Stimulated activated CD4-positive, alpha-beta T cell treated with anti-CD3 and anti-CD28 coated beads, TNF-alpha, amount 100 ng/mL, for 48 hours (primary cell): ENCODE data around the gene MARCHF2.

Experiments
- DNase-seq, 3 donors: peaks; one replicate each; pipeline ENCODE4 v3.0.0-alpha.2; 2020; ENCODE audit warnings: low read depth in 3 of 3

MARCHF2 gene

DNA sequence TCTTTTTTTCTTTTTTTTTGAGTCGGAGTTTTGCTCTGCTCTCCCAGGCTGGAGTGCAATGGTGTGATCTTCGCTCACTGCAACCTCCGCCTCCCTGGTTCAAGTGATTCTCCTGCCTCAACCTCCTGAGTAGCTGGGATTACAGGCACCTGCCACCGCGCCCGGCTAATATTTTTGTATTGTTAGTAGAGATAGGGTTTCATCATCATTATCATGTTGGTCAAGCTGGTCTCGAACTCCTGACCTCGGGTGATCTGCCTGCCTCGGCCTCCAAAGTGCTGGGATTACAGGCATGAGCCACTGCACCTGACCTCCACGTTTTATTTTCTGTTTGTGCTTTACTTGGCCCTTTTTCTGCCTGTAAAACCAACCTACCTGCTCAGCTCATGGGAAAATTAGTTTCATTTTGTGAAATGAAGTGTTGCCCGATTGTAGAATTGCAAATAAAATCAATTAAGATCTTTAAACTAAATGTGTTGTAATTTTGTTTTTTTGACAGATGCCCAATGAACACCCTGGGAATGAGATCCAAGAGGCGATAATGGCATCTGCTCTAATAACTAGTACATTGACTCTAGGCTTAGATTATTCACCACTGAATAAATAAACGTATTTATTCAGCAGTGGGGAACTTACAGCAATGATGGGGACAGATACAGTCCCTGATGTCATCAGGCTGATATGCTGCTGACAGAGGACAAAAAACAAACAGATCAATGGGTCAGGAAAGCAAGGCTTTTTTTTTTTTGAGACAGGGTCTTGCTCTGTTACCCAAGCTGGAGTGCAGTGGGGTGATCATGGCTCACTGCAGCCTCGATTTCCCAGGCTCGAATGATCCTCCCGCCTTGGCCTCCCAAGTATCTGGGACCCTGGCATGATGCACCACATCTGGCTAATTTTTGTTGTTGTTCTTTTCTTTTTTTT, 25.2 kb upstream of the MARCHF2 start:
- DNase-seq: no peak

DNA sequence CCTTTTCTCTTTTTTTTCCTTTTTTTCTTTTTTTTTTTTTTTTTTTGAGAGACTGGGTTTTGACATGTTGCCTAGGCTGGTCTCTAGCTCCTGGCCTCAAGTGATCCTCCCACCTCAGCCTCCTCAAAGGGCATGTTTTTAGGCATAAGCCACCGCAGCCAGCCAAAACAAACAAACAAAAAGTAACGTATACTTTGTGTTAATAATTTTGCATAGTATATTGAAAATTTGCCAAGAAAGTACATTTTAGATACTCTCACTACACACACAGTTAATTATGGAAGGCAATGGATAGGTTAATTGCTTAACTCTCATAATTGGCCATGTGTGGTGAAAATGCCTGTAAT, 24.5 kb upstream of the MARCHF2 start:
- DNase-seq: no peak

DNA sequence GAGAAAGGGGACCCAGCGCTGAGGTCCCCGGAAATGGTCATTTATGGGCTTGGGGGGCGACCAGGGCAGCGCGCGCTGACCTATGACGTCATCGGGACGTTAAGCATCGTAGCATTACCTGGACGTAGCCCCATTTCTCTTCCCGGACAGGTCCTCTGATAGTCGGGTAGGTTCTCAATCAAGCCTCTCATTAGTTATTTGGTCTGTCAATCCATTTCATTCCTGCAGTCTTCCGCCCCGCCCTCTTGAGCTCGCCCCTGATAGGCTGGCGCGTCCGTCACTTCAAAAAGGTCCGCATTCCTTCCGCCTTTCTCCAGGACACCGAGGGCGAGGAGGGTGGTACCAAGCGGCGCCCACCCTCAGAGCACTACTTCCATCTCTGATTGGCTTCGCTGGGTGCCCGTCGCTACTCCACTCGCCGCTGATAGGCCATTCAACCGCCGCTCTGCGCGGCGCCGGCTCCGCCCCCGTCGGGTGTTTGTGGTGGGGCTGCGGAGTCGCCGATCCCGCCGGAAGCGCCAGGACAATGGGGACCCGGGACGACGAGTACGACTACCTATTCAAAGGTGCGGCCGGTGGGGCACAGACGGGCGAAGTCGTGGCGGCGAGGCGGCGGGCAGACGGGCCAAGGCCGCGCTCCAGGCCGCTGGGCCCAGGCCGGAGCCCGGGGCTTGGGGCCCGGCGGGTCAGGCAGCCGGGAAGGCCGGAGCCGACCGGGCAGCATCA, 23.1 kb upstream of the MARCHF2 start, which contains the start of gene RAB11B:
TSS of gene RAB11B (plus strand) at position 470 of the 726 bp plus-strand sequence. CDS start at position 527, 57 bp downstream.
- peak; percentile 95 to 99 (median 96) for DNase-seq

DNA sequence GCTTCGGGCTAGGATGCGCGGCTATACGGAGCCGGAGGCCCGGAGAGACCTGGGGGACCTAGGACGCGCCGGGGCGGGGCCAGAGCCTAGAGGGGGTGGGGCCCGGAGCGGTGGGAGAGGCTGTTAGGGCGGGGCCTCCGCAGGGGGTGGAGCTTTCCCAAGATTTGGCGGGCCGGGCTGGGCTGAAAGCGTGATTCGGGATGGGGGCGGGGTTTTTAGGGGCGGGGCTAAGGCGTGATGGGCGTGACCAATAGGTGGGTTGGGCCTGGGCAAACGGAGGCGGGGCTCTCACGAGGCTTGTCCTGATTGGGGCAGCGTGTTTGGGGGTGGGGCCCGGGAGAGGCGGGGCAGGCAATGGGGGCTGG, 22.5 kb upstream of the MARCHF2 start:
- DNase-seq: peak; percentile 93 to 97 (median 93)

DNA sequence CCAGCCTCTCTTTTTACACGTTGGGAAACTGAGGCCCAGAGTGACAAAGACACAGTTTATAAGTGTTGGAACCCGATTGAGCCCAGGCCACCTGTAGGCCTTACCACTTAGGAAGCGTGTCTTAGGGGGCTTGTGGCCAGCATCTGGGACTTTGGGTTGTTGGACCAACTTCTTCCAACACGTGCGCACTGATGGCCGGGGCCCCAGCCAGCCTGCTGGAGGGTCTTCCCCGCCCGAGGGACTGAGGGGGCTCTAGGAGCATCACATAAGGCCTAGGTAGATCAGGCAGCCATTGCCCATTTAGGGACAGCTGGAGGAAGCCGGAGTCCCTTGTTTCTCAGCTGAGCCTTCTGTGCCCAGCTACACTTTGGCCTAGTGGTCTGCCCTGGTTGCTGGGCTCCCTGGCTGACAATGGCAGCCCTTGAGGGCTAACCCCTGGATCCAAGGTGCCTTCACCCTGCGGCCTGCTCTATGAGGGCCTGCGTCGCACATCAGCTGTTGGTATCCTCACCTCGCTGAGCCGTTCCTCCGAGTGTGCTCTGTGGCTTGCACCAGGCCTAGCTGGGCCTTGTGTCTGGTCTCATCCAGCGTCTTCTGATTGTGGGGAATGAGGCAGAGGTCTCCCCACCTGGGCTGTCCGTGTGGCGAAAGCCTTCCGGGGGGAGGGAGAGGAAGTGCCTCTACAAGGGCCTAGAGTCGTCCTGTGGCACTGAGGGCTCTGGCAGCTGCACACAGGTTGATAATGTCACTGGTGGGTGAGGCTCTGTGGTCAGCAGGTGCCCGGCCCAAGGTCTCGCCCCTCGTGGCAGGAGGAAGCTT, 21.7 kb upstream of the MARCHF2 start:
- no peak for DNase-seq

DNA sequence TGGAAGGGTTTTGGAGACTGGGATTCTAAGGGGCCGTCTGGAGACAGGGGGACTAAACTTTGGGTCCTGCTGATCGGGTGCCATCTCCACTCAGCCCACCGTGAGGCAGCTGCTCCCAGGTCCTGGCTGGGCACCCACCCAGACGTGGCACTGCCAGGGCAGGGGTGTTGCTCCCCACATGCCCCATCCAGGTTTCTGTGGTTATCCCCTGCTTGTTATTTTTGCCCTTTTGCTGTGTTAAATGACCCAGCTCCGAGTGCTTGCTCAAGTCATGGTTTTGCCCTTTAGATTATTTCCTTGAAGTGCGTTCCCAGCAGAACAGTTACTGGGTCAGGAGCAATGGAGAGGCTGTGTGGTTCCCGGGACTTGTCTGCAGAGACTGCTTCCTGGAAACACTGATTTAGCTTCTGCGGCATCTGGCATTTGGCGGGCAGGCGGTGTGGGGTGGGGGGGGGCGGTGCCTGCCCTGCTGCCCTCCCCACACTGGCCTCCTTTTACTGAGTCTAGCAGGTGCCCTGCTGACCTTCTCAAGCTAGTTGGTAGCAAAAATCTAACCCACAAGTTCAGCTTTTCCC, 21.0 kb upstream of the MARCHF2 start:
- no peak for DNase-seq

DNA sequence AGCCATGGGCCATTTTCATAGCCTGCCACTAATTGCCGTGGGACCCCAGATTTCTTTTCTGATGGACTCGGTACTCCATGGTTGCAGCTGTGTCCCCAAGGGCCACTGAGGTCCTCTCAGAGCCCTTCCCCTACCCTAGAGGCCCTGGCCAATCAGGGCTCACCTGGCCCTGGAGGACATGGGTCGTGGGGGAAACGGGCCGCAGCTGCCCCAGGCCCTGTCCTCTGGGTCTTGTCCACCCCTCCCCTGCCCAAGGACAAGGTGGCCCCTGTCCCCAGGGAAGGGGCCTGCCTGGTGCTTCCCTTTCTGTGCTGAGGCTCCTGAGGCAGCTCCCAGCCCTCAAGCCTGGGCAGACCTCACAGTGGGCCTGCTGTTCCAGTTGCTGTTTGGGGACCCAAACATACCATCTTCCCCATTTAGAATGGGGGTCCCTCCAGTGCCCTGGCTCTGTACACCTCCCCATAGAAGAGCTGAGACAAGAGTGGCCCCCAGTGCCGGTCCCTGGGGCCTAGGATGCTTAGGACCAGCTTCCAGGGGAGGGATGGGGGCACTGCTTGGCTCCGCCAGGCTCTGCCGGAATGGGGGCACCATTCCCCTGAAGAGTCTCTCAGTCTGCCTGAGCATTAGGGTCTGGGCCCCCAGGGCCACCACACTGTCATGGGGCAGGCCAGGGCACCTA, 19.8 kb upstream of the MARCHF2 start:
- DNase-seq: no peak

DNA sequence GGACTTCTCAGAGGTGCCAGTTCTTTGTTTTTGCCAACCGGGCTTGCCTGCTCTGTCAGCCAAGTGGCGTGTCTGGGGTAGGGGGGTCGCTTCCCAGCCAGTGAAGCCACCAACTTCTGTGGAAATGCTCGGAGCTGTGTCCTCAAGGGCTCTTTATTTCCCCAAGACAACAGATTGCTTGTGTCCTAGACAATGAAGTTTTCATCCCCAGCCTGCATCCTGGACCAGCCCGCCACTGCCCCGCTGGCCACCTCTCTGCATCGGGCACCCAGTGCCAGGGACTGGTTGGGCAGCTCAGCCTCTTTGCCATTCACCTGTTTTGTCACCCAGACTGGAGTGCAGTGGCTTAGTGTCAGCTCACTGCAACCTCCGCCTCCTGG, 19.2 kb upstream of the MARCHF2 start:
- DNase-seq: no peak

DNA sequence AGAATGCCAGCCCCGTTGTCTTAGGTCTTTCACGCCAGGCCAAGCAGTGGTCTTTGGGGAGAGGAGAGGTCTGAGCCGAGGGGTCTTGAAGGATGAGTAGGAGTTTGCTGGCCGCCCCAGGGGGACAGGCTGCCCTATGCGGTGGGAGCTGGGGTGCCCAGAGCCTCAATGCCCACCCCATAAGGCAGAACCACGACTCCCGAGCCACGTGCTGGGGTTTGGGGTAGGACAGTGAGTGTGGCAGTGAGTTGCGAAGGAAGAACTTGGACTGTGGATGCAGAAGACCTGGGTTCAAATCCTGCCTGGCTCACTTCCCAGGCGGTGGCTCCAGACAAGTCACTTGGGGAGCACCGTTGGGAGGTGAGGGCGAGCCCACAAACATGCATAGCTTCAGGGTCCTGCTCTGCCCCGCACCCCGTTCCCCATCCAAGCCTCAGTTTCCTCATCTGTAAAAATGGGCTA, 17.5 kb upstream of the MARCHF2 start:
- no peak for DNase-seq

DNA sequence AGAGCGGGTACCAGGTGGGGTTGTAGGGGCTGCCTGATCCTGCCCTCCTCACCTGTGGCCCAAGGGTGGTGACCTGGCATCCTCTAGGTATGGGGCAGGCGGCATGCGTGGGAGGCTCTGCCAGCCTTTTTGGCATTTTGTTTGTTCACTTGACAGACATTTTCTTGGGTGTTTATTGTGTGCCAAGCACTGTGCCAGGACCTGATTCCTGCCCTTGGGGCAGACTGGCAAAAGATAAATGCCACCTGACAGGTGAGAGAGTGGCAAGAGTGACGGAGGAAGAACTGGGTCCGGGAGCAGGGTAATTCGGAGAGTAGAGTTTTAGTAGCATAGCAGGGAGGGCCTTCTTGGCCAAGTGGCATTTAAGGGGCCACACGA, 16.9 kb upstream of the MARCHF2 start:
- DNase-seq: no peak

DNA sequence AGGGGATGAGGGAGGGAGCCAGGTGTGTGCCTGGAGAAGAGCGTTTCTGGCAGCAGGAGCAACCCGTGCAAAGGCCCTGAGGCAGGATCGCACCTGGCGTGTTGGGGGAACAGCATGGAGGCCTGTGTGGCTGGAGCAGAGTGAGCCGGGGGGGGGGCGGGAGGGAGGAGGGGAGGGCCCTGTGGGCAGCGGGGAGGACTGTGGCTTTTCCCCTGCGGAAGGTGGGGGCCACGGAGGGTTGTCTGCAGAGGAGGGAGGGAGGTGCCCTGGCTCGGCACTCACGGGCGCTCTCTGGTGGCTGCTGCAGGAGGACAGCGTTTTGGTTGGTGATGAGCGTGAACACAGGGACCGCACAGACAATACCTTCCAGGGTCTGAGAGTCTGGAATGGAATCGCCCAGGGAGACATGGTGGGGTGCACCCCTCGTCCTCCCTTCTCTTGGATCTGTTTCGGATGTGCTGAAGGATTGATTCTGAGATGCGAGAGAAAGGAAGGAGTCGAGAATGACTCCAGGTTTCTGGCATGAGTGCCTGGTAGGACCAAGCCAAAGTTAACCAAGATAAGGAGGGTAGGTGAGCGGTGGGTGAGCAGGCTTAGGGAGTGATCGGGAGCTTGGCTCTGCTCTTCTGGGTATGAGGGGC, 16.4 kb upstream of the MARCHF2 start:
- DNase-seq: peak; percentile 45 to 64 (median 57)

DNA sequence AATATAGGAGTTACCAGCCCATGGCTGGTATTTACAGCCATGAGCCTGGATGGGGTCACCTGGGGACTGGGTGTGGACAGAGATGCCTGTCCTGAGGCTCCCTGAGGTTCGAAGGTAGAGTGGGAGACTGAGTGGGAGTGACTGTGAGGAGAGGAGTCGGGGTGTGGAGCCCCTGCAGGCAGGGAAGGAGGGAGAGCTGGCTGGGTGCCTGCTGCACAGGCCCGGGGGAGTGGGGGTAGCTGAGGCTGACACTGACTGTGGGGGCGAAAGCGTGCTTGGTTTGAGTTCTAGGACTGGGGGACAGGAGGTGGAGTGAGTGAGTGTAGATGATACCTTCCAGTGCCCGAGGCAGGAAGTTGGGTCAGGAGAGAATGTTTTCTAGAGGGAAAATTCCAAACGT, 15.8 kb upstream of the MARCHF2 start:
- DNase-seq: no peak

DNA sequence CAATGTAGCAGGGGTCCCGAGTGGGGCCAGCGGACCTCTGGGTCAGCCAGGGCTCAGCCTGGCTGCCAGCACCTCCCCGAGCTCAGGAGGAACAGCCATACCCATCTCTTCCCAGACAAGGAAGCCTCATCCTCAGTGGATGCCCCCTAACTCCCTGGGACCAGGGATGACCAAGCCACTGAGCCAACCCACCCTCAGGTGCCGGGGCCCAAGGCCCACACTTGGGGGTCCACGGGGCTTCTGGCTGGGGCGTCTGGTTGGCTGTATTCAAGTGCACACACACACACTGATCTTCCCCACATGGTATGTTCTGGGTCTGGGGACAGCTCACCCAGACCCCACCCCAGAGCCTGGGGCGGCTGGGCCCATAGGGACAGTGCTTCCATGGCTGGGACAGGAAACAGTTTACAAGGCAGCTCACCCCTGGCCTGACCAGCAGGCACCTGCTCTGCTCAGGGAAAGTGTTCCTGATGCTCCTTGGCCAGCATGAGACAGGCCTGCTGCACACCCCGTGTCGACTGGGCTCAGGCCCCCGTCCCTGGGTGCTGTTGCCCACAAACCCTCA, 15.3 kb upstream of the MARCHF2 start:
- no peak for DNase-seq

DNA sequence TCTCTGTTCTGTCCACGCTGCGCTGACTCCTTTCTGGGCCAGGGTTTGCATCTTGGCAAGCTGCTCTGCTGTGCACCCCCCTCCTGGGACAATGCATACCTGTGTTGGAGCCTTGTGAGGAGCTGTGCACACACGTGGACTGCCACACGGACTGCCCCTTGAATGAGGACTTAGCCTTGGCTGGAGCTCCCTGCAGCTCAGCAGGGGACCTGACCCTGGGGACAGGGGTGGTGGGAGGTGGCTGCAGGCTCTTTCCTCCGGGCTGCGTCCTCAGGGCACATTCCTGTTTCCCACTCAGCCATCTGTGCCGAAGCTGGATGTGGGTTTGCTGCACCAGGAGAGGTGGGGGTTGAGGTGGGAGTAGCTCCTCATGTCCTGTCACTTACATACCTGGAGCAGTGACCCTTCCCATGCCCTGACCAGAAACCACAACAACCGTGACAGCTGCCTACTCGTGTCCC, 14.8 kb upstream of the MARCHF2 start:
- no peak for DNase-seq

DNA sequence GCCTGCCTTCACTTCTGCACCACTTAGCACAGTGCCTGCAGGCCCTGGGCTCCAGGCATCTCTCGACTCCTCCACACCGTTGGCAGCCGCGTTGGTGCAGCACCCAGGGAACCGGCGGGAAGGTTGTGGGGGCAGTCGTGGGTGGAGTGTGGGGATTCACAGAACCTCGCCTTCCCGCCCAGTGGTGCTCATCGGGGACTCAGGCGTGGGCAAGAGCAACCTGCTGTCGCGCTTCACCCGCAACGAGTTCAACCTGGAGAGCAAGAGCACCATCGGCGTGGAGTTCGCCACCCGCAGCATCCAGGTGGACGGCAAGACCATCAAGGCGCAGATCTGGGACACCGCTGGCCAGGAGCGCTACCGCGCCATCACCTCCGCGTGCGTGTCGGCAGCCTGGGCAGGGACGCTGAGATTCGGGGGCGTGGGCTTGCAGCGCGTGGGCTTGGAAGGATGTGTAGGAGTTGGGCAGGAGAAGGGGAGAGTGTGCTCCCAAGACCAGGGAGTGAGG, 13.4 kb upstream of the MARCHF2 start:
- no peak for DNase-seq

DNA sequence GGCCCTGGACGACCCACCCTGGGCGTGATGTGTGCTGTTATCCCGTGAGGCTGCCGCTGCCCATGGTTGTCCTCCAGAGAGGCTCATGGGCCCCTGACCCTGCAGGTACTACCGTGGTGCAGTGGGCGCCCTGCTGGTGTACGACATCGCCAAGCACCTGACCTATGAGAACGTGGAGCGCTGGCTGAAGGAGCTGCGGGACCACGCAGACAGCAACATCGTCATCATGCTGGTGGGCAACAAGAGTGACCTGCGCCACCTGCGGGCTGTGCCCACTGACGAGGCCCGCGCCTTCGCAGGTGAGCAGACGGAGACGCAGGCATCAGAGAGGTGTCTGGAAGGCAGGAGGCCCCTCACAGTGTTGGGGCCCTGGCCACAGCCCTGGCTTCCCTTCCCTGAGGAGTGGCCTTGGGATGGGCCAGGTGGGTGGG, 11.1 kb upstream of the MARCHF2 start:
- no peak for DNase-seq

DNA sequence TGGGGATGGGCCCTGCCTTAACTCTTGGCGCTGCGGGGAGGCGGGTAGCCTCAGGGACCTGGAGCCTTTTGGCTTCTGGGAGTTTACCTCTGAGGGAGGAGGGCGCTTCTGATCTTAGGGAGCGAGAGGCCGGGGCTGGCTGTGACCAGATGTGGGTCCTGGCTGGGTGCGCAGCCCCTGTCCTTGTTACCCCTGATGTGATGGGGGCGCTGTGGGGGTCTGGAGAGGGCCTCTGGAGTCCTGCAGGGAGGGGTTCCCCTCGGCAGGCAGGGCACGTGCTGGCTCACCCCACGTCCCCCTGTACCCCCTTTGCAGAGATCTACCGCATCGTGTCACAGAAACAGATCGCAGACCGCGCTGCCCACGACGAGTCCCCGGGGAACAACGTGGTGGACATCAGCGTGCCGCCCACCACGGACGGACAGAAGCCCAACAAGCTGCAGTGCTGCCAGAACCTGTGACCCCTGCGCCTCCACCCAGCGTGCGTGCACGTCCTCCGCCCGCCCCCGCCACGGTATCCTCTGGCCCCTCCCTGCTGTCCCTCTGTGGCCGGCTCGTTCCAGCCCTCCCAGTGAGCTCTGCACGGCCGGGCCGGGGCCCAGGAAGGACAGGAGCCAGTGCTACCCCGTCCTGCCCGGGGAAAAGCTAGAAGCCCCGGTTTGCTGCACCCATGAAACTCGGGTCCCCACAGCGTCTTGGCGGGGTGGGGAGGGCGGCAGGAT, 9.8 kb upstream of the MARCHF2 start:
- DNase-seq: no peak

DNA sequence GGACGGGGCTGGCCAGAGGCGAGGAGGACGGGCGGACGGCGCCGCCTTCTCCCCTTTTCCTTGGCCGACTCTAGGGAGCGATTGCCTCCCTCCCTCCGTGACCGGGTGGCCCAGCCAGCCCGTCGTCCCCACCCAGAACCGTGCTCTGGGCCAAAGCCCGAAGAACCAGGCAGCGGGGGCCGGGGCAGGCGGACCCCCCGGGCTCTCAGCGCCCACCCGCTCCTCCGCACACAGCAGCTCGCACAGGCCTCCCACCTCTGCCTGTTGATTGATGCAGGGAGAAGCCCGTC, 9.3 kb upstream of the MARCHF2 start:
- DNase-seq: no peak

DNA sequence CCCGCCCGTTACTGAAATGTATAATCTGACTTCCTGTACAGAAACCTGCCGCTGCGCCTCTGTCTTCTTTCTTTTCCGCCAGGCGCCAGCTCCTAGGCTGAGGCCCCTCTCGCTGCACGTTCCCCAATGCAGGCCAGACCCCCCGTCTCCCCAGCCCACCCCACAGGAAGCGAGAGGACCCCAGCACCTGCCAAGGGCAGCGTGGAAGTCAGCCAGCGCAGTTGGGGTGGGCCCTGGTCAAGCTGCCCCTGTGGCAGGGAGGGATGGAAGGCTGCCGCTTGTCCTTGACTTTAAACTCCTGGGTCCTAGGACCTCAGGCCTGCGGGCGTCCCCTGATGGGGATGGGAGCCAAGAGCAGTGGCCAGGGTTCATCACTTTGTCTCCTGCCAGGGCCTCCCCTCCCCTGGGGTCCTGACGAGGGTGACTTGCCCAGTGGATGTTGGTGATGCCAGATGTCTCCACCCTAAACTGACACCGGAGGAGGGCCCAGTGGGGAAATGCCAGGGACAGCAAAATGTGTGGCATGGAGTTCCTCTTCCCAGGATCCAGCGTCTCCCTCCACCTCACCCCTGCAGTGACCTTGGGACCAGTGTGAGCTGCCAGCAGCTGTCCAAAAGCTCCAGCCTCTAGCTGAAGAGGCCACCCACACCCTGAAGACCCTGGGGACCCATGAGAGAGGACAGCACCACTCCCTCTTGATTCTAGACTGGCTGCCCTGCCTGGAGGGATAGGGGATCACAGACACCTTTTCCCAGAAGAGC, 8.5 kb upstream of the MARCHF2 start:
- no peak for DNase-seq
